Sigmoid colon (tissue), 4 donors: Measurements from ENCODE around the gene PHLPP1.
"Not testable (repeated sequence)": the region's sequence is repeated elsewhere in the genome, so short reads cannot be mapped to it uniquely, and the experiment has no call there.

Source experiments
- CTCF ChIP-seq, 4 experiments: fragments of 450-650 bp in 3 of 4; fragments of 200-600 bp in 1 of 4; IDR thresholded peaks; one replicate each; pipeline ENCODE4 v1.5.1; 2016 to 2019; ENCODE audit warnings: antibody characterized with exemption in 4 of 4, mild to moderate bottlenecking in 3 of 4, moderate library complexity in 2 of 4
- POLR2A ChIP-seq, 2 donors: fragments of 450-650 bp; IDR thresholded peaks; one replicate each; pipeline ENCODE4 v1.6.1; 2016; ENCODE audit warnings: antibody characterized with exemption in 2 of 2, mild to moderate bottlenecking in 2 of 2, moderate library complexity in 2 of 2
- POLR2AphosphoS5 ChIP-seq, 4 donors: sonication (generic); formaldehyde crosslinking; IDR thresholded peaks; one replicate each; pipeline ENCODE4 v1.6.1; 2017; ENCODE audit warnings: antibody characterized with exemption in 4 of 4

- TF ChIP-seq POLR2AphosphoS5, POLR2A, CTCF (IDR thresholded peaks at IDR 0.05): not testable (repeated sequence)
These were observed 8.5 kb upstream of the PHLPP1 start for GRCh38 chr18:62706879-62707278.
